KG1 (cell line): Measurements from ENCODE around the gene PIK3CB.
"Not testable (repeated sequence)": the region's sequence is repeated elsewhere in the genome, so short reads cannot be mapped to it uniquely, and the experiment has no call there.

Experiments used
- DNase-seq: peaks from one replicate; lab custom pipeline; 2025; lab: John Stamatoyannopoulos, UW

Gene PIK3CB

DNA sequence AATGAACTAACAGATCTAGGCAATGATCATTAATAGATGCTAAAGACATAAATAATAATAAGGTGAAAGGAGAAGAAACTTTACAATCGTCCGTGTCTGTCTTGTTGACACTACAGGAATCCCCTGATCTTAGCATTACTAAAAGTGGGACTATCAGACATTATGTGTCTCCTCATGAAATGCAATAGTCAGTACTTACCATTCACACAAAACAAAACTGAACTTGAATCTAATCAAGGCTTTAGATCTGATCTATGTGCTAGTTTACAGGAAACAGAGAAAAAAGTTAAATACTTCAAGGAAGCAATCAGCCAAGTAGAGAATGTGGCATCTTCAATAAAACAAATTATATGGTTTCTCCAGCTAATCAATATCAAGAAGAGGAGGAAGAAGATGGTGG lies 73.7 kb downstream of the PIK3CB start:
- DNase-seq = no peak

DNA sequence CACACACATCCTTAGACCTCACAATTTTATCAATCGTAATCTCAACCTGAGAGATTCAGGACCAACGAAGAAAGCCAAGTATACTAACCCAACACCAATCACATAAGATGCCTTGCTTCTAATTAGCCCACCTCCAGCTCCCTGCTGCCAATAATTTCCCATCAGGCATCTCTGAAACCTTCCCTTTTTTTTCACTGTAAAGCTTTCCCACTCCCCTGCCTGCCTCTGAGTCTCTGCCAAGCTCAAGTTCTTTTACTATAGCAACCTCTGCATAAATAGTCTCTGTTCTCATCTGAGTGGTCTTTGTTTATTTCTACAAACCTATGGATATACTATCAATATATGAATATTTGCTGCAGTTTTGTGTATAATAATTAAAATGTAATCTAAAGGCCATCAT lies 86.5 kb downstream of the PIK3CB start:
- no peak for DNase-seq

DNA sequence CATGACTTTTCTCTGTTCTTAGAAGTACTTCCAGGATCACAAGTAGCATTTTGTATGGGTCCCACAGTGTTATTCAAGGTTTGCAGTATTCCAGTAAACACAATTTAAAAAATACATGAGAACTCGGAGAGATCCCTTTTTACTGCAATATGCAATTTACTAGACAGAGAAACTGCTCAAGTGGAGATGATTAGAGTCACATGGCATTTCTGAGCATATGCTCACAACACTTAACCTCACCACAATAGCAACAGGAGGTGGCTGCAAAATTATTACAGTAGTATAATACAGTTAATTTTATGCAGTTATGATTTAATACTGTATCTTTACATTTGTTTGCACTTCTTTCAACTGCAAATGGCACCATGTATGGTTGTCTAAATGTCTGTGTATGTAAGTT lies 87.5 kb downstream of the PIK3CB start:
- no peak for DNase-seq

- DNase-seq = no peak
Measured at GRCh38 chr3:138740072-138740471, 94.7 kb downstream of the PIK3CB start.

DNA sequence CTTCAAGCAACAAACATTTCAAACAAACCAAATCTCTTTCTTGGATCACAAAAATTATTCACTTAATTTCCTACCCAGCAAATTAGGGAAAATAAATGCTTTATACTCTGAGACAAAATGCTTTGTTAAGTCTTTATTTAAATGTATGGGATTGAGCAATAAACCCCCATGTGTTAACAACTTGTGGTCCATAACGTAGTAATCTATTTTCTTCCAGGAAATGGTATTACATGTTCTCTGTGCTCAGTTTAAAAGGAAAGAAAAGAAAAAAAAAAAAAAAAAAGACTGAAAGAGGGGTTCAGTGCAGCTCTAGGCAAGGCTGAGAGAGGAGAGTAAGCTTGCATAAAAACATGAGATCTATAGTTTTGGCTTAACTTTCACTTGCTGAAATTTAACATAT lies 102.3 kb downstream of the PIK3CB start:
- no peak for DNase-seq

- no peak for DNase-seq
Measured at GRCh38 chr3:138726946-138727730, 107.6 kb downstream of the PIK3CB start.

DNA sequence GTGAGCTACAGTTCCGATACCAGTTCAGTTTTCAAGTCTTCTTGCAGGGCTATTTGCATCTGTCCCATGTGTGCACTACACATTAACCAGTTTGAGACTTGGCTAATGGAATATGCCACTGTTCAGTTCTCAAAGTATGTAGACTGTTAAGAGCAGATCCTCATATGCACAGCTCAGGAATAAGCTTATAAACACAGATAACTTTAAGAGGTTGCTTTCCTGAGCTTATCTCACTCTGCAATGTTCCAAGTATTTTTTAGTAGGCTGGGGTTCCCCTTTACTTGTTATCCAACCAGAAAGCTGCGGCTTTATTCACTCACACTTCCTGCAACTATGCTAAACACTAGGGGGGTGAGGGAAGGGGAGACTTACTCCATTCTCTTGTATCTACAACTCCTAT lies 108.7 kb downstream of the PIK3CB start:
- not testable (repeated sequence) for DNase-seq

DNA sequence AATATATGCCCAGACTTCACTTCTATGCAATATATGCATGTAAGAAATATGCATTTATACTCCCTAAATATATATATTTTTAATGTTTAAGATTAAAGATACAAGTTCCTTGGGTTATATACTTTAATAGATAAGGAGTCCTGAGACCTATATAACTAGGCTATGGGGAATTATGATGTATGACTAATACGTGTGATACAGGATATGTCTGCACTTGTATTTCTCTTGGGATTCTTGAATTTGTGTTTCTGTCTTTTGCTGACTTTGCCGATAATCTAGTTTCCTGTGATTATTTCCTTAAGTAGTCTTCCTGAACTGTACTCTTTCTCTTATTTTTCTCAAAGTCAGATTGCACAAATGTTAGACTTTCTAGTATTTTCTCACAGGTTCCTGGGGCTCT lies 109.6 kb downstream of the PIK3CB start:
- DNase-seq = no peak

GRCh38 chr3:138724443-138724842 lies 110.3 kb downstream of the PIK3CB start:
- DNase-seq = no peak

GRCh38 chr3:138718849-138719248 lies 115.9 kb downstream of the PIK3CB start:
- no peak for DNase-seq

GRCh38 chr3:138717348-138717747 lies 117.4 kb downstream of the PIK3CB start:
- no peak for DNase-seq

DNA sequence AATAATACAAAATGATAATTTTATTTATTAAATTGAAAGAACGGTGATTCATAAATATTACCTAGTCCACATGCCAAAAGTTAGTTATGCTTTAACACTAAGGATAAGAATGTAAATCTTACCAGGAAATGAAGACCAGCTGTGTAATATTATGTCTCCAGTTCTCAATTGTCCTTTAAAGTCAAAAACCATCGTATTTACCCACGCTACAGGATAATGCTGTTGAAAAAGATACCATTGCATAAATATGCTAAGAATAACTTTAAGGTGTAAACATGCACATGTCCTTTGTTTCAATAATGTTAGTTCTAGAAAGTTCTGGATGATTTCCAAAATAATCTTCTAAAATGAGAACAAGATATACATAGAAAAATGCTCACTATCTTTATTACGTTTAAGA lies 122.6 kb downstream of the PIK3CB start:
- no peak for DNase-seq

DNA sequence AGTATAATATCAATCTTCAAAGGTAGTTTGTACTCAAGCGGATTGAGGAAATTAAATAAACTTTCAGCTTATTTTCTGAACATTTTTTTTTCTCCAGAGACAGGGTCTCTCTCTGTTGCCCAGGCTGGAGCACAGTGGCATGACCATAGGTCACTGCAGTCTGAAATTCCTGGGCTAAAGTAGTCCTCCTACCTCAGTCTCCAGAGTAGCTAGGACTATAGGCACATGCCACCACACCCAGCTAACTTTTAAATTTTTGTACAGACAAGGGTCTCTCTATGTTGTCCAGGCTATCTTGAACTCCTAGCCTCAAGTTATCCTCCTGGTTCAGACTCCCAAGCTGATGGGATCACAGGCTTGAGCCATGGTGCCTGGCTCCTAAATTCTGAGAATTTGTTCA lies 129.1 kb downstream of the PIK3CB start:
- DNase-seq = no peak

- no peak for DNase-seq
Measured at GRCh38 chr3:138696666-138697370, 137.9 kb downstream of the PIK3CB start.

DNA sequence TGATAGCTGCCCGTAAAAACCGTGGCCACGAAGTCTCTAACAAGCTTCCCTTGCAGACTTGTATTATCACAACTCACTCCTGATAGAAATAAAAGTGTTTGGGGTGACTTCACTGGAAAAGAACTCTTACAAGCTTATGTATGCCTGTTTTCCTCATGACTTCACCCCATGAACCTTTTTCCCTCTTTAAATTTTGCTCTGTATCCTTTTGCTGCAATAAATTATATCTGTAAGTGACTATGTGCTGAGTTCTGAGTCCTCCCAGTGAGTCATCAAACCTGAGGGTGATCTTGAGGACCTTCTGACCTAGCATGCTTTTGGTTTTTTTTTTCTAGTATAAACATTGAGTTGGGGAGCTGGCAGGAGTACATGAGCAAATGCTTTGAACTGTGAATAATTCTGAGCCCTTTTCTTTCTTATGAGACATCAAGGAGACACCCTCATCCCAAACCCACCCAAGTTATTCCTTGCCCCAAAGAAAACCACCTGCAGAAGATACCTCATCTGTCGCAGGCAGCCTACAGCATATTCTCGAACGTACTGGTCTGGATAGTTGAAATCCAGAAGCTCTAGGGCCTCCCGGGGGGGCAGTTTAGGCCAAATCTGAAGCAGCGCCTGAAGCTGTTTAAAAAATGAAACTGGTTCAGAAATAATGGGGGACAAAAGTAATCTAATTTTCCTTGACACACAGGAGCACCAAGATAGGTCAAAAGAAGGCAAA lies 140.3 kb downstream of the PIK3CB start:
- no peak for DNase-seq

DNA sequence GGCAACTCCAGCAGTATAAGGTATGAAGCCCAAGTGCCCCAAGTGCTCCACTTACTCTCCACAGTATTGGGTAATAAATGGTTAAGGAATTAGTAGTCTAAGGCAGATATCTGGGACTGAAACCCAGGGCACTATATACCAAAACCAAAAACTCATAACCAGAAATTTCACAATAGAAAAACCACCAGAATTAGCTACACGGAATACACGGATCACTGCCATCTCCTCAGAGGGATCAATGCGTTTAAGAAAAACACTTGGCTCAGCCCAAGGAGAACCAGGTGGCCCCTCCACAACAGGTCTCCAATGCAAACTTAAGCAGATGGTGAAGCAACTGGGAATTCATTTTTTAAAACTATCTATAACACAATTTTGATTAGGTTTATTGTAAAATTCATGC lies 142.6 kb downstream of the PIK3CB start:
- DNase-seq = no peak

DNA sequence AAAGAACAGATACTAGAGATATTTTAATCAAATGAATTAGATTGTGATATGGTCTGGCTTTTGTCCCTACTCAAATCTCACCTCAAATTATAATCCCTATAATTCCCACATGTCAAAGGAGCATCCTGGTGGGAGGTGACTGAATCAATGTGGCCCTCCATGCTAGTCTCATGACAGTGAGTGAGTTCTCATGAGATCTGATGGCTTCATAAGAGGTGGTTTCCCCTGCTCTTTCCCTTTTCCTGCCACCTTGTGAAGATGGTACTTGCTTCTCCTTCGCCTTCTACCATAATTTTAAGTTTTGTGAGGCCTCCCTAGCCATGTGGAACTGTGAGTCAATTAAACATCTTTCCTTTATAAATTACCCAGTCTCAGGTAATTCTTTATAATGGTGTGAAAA lies 143.4 kb downstream of the PIK3CB start:
- no peak for DNase-seq

GRCh38 chr3:138690036-138690435 lies 144.7 kb downstream of the PIK3CB start:
- DNase-seq = no peak

- DNase-seq = no peak
Measured at GRCh38 chr3:138688871-138689299, 145.8 kb downstream of the PIK3CB start.

DNA sequence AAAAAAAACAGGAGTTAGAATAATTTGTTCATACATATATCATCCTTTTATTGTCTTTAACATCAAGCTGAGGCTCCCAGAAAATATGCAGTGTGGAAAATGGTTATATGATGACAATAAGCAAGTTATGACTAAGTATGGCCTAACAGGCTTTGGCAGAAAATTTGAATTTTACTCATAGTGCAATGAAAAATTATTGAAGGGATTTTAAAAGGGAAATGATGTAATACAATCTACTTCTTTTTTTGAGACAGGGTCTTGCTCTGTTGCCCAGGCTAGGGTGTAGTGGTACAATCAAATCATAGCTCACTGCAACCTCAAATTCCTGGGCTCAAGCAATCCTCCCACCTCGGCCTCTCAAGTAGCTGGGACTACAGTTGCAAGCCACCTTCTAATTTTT lies 147.5 kb downstream of the PIK3CB start:
- no peak for DNase-seq

DNA sequence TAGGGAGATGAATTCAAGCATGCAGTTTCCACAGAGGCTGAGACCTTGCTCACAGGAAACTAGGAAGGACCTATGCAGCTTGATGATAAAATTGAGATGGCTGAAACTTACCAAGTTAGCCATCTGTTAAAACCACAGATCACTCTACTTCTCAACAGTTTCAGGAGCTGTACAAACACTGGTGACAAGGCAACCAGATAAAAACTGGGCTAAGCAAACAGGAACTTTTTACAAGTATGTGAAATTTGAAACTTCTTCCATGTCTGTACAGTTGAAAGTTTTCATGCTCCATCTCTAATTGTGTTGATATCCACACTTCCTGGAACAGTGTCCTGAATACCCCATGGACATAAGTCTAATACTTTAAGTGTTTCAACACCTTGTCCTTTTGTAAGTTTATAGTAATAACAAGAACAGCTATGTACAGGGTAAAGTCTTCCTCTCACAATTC lies 147.9 kb downstream of the PIK3CB start:
- peak; percentile 52 for DNase-seq

DNA sequence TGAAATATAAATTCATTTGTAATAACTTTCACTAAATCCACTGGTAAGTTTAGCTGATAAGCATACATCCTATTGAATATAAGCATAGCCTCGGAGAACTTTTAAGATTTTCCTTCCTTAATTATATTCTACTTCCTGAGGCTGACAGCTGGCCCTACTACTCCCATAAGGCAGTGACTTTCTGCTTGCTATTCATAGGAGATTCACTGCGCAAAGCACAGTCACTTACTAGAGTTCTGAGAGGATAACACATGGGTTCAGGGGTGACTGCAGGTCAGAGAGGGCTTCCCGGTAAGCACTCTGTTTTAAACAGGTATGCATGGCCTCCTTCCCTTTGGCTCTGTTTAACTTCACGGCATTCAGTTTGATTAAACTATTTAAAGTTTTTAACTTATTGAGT lies 150.3 kb downstream of the PIK3CB start:
- DNase-seq = no peak

DNA sequence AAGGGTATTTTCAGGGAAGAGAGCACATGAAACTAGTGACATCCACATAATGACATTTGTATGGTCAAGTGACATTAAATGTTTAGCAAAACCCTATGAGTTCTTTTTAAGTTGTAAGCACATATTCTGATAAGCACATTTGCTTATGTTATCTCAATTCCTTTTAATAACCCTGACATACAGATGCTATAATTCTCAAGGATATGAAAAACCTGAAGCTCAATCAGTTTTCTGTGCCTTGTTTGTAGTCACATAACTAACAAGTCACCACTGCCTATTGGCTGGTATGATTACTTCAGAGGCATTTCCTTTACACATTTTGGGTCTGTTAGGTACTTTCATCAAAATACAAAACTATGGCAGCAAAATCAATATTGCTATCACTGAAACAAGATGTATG lies 152.1 kb downstream of the PIK3CB start:
- no peak for DNase-seq
